ENCODE measurements around the gene EIF5B.

GRCh38 chr2:99395589-99396130 is 58.5 kb downstream of the EIF5B start:
- TF ChIP-seq POLR2A (IDR thresholded peaks at IDR 0.05; ENCODE audit: low read depth, low read length) = no peak
- TF ChIP-seq POLR2AphosphoS5 (IDR thresholded peaks at IDR 0.05; ENCODE audit: low read depth, low read length) = no peak
- no peak for TF ChIP-seq TAF1 (IDR thresholded peaks at IDR 0.05; ENCODE audit: borderline replicate concordance, low read depth, low read length)

Data from GM12892 (cell line).